ENCODE results near the gene LRMDA. TPM values are rescaled to one million over a fixed set of nuclear protein-coding genes. Genes with fewer than 3 reads are reported as not detected.

LRMDA gene
- total and polyA plus RNA-seq, 4 donors = 12.1 to 40.8 (median 21.6) TPM

GRCh38 chr10:76115471-76116155 is 684.2 kb downstream of the LRMDA start:
- Histone ChIP-seq H3K9ac (ENCODE audit: insufficient read depth in 1 of 2, low read length in 2 of 2) (peak overlapping the region in 1 of 2 donors; percentile 15), H3K4me1 (ENCODE audit: control insufficient read depth in 5 of 5, insufficient read depth in 5 of 5, low read length in 5 of 5) (peaks cover 0 to 43% (median 7%) of the 10 kb centered on the region in 5 donors), H3K36me3 (ENCODE audit: control insufficient read depth in 4 of 4, insufficient read depth in 4 of 4, low read length in 4 of 4) (no peaks in the 10 kb centered on the region), H3K9me3 (ENCODE audit: control insufficient read depth in 4 of 4, insufficient read depth in 3 of 4, low read length in 3 of 4) (no peaks in the 10 kb centered on the region), H3K27me3 (ENCODE audit: control insufficient read depth in 3 of 3, insufficient read depth in 3 of 3, low read length in 2 of 3) (no peaks in the 10 kb centered on the region), H3K4me3 (no peak overlapping the region), H3K27ac (ENCODE audit: low read depth in 1 of 2, low read length in 1 of 2) (no peak overlapping the region)
- no peak for TF ChIP-seq CTCF (IDR thresholded peaks at IDR 0.05; ENCODE audit: control extremely low read depth, extremely low read depth)
- WGBS, 2 donors = 75 to 89% methylated on average over 11 of the region's 11 CpGs
- no peak for DNase-seq
- no peak for ATAC-seq (ENCODE audit: insufficient read depth, low FRiP score)

GRCh38 chr10:76116523-76116922 is 685.1 kb downstream of the LRMDA start:
- TF ChIP-seq CTCF (IDR thresholded peaks at IDR 0.05; ENCODE audit: control extremely low read depth, extremely low read depth) = no peak
- H3K9me3 ChIP-seq (ENCODE audit: control insufficient read depth in 4 of 4, insufficient read depth in 3 of 4, low read length in 3 of 4) = no peaks in the 10 kb centered on the region
- no peak for DNase-seq
- H3K4me3 ChIP-seq = no peak overlapping the region
- no peaks in the 10 kb centered on the region for H3K36me3 ChIP-seq (ENCODE audit: control insufficient read depth in 4 of 4, insufficient read depth in 4 of 4, low read length in 4 of 4)
- 85 to 97% methylated on average over 3 of the region's 3 CpGs for WGBS, 2 donors
- H3K27me3 ChIP-seq (ENCODE audit: control insufficient read depth in 3 of 3, insufficient read depth in 3 of 3, low read length in 2 of 3) = no peaks in the 10 kb centered on the region
- no peak overlapping the region for H3K27ac ChIP-seq (ENCODE audit: low read depth in 1 of 2, low read length in 1 of 2)
- peak; percentile 25 for ATAC-seq (ENCODE audit: insufficient read depth, low FRiP score)
- peaks cover 0 to 38% (median 7%) of the 10 kb centered on the region in 5 donors for H3K4me1 ChIP-seq (ENCODE audit: control insufficient read depth in 5 of 5, insufficient read depth in 5 of 5, low read length in 5 of 5)
- no peak overlapping the region for H3K9ac ChIP-seq (ENCODE audit: insufficient read depth in 1 of 2, low read length in 2 of 2)

- Histone ChIP-seq H3K27me3 (ENCODE audit: control insufficient read depth in 3 of 3, insufficient read depth in 3 of 3, low read length in 2 of 3) (no peaks in the 10 kb centered on the region), H3K4me3 (no peak overlapping the region), H3K9ac (ENCODE audit: insufficient read depth in 1 of 2, low read length in 2 of 2) (no peak overlapping the region), H3K36me3 (ENCODE audit: control insufficient read depth in 4 of 4, insufficient read depth in 4 of 4, low read length in 4 of 4) (no peaks in the 10 kb centered on the region), H3K9me3 (ENCODE audit: control insufficient read depth in 4 of 4, insufficient read depth in 3 of 4, low read length in 3 of 4) (no peaks in the 10 kb centered on the region), H3K4me1 (ENCODE audit: control insufficient read depth in 5 of 5, insufficient read depth in 5 of 5, low read length in 5 of 5) (peaks cover 0 to 24% (median 5%) of the 10 kb centered on the region in 5 donors), H3K27ac (ENCODE audit: low read depth in 1 of 2, low read length in 1 of 2) (no peak overlapping the region)
- DNase-seq (no peak), ATAC-seq (ENCODE audit: insufficient read depth, low FRiP score) (no peak)
- no peak for TF ChIP-seq CTCF (IDR thresholded peaks at IDR 0.05; ENCODE audit: control extremely low read depth, extremely low read depth)
These were observed 686.5 kb downstream of the LRMDA start for GRCh38 chr10:76117949-76118348.

GRCh38 chr10:76119036-76119435 is 687.6 kb downstream of the LRMDA start:
- H3K27ac ChIP-seq (ENCODE audit: low read depth in 1 of 2, low read length in 1 of 2) = no peak overlapping the region
- DNase-seq (no peak), ATAC-seq (ENCODE audit: insufficient read depth, low FRiP score) (no peak)

More at GRCh38 chr10:76119036-76119435, 687.6 kb downstream of the LRMDA start:
- peaks cover 0 to 21% (median 4%) of the 10 kb centered on the region in 5 donors for H3K4me1 ChIP-seq (ENCODE audit: control insufficient read depth in 5 of 5, insufficient read depth in 5 of 5, low read length in 5 of 5)
- no peaks in the 10 kb centered on the region for H3K36me3 ChIP-seq (ENCODE audit: control insufficient read depth in 4 of 4, insufficient read depth in 4 of 4, low read length in 4 of 4)
- H3K9ac ChIP-seq (ENCODE audit: insufficient read depth in 1 of 2, low read length in 2 of 2) = no peak overlapping the region
- no peak overlapping the region for H3K4me3 ChIP-seq
- TF ChIP-seq CTCF (IDR thresholded peaks at IDR 0.05; ENCODE audit: control extremely low read depth, extremely low read depth) = no peak
- no peaks in the 10 kb centered on the region for H3K27me3 ChIP-seq (ENCODE audit: control insufficient read depth in 3 of 3, insufficient read depth in 3 of 3, low read length in 2 of 3)
- no peaks in the 10 kb centered on the region for H3K9me3 ChIP-seq (ENCODE audit: control insufficient read depth in 4 of 4, insufficient read depth in 3 of 4, low read length in 3 of 4)
- WGBS, 2 donors = 91 to 99% methylated on average over 2 of the region's 2 CpGs

Data from lung (tissue), 12 donors.